Ascending aorta (tissue), 2 donors: Measurements from ENCODE around the gene ARHGAP30. TPM values are rescaled to one million over a fixed set of nuclear protein-coding genes. Genes with fewer than 3 reads are reported as not detected.

Source experiments
- DNase-seq, 2 donors: peaks; one replicate each; pipeline ENCODE4 v3.0.0-alpha.2; 2019; ENCODE audit warnings: low spot score in 2 of 2
- H3K27ac ChIP-seq, 2 donors: fragments of 200-600 bp; sonication (generic); one replicate each; pipeline ENCODE4 v1.5.1; 2016 to 2017; ENCODE audit warnings: mild to moderate bottlenecking in 1 of 2
- H3K27me3 ChIP-seq: fragments of 200-600 bp; sonication (generic); one replicate; pipeline ENCODE4 v1.5.1; 2017
- H3K36me3 ChIP-seq, 2 donors: fragments of 200-600 bp; sonication (generic); one replicate each; pipeline ENCODE4 v1.5.1; 2016
- H3K4me1 ChIP-seq, 2 donors: fragments of 200-600 bp; sonication (generic); one replicate each; pipeline ENCODE4 v1.5.1; 2016 to 2017; ENCODE audit warnings: mild to moderate bottlenecking in 1 of 2
- H3K4me3 ChIP-seq, 2 donors: fragments of 200-600 bp; sonication (generic); one replicate each; pipeline ENCODE4 v1.5.1; 2016 to 2017; ENCODE audit warnings: mild to moderate bottlenecking in 1 of 2
- H3K9me3 ChIP-seq, 2 donors: fragments of 200-600 bp; sonication (generic); one replicate each; pipeline ENCODE4 v1.5.1; 2016
- CTCF ChIP-seq, 3 experiments: fragments of 200-600 bp in 2 of 3; fragments of 450-650 bp in 1 of 3; sonication (generic) in 2 of 3; IDR thresholded peaks; one replicate each; pipeline ENCODE4 v1.5.1; 2016 to 2019; ENCODE audit warnings: antibody characterized with exemption in 3 of 3, mild to moderate bottlenecking in 1 of 3, moderate library complexity in 1 of 3
- intact Hi-C: fragments of 100-400 bp; cut with DNase I; formaldehyde crosslinking; loops from one replicate; pipeline ENCODE4 v1.15.1; 2023
- total RNA-seq: library from RNA; depleted of rRNA; stranded (reverse); fragments of >200 nt; gene quantifications from one replicate; pipeline ENCODE4 v1.1.0, GENCODE V29; 2016

Gene ARHGAP30
- total RNA-seq, 1 donor from 2014 or later: 14.7 TPM

GRCh38 chr1:161113915-161114314, 44.2 kb upstream of the ARHGAP30 start:
- no peak overlapping the region for H3K27ac ChIP-seq
- H3K27me3 ChIP-seq: no peaks in the 10 kb centered on the region
- intact Hi-C loops: no loop called here
- H3K4me1 ChIP-seq: peaks cover 5 to 15% of the 10 kb centered on the region in 2 donors
- no peaks in the 10 kb centered on the region for H3K9me3 ChIP-seq
- no peaks in the 10 kb centered on the region for H3K36me3 ChIP-seq
- no peak for TF ChIP-seq CTCF (IDR thresholded peaks at IDR 0.05)
- DNase-seq: no peak
- no peak overlapping the region for H3K4me3 ChIP-seq

- no peak for DNase-seq
- intact Hi-C loops: no loop called here
- H3K4me3 ChIP-seq: no peak overlapping the region
- TF ChIP-seq CTCF (IDR thresholded peaks at IDR 0.05): no peak
- H3K36me3 ChIP-seq: no peaks in the 10 kb centered on the region
- peaks cover 0 to 6% of the 10 kb centered on the region in 2 donors for H3K4me1 ChIP-seq
- H3K27ac ChIP-seq: no peak overlapping the region
- H3K27me3 ChIP-seq: no peaks in the 10 kb centered on the region
- no peaks in the 10 kb centered on the region for H3K9me3 ChIP-seq
Measured at GRCh38 chr1:161111527-161111926, 41.8 kb upstream of the ARHGAP30 start.

- Histone ChIP-seq H3K36me3 (no peaks in the 10 kb centered on the region), H3K27ac (no peak overlapping the region), H3K4me3 (no peak overlapping the region), H3K27me3 (no peaks in the 10 kb centered on the region), H3K9me3 (no peaks in the 10 kb centered on the region), H3K4me1 (peaks cover 0 to 2% of the 10 kb centered on the region in 2 donors)
- intact Hi-C loops: no loop called here
- DNase-seq: no peak
- no peak for TF ChIP-seq CTCF (IDR thresholded peaks at IDR 0.05)
Measured at GRCh38 chr1:161111117-161111516, 41.4 kb upstream of the ARHGAP30 start.

- Histone ChIP-seq H3K9me3 (no peaks in the 10 kb centered on the region), H3K36me3 (peaks cover 9 to 10% of the 10 kb centered on the region in 2 donors), H3K27ac (no peak overlapping the region), H3K27me3 (no peaks in the 10 kb centered on the region), H3K4me3 (no peak overlapping the region), H3K4me1 (no peaks in the 10 kb centered on the region)
- intact Hi-C loops: no loop called here
- no peak for TF ChIP-seq CTCF (IDR thresholded peaks at IDR 0.05)
- no peak for DNase-seq
Measured at GRCh38 chr1:161106431-161106830, 36.7 kb upstream of the ARHGAP30 start.

GRCh38 chr1:161100556-161100955, 30.9 kb upstream of the ARHGAP30 start:
- intact Hi-C loops: no loop called here
- peaks cover 0 to 15% of the 10 kb centered on the region in 2 donors for H3K4me1 ChIP-seq
- H3K27me3 ChIP-seq: no peaks in the 10 kb centered on the region
- no peaks in the 10 kb centered on the region for H3K9me3 ChIP-seq
- no peak for TF ChIP-seq CTCF (IDR thresholded peaks at IDR 0.05)
- DNase-seq: no peak
- H3K4me3 ChIP-seq: no peak overlapping the region
- no peak overlapping the region for H3K27ac ChIP-seq
- peaks cover 9 to 18% of the 10 kb centered on the region in 2 donors for H3K36me3 ChIP-seq
